Muscle layer of duodenum (tissue), 2 donors: ENCODE measurements around the gene SLC26A5.
"Not testable (repeated sequence)": the region's sequence is repeated elsewhere in the genome, so short reads cannot be mapped to it uniquely, and the experiment has no call there.

Experiments
- H3K27ac ChIP-seq: one replicate; pipeline ENCODE4 v1.7.0; 2013; ENCODE audit warnings: mild to moderate bottlenecking, low read length
- H3K27me3 ChIP-seq: one replicate; pipeline ENCODE4 v1.7.0; 2013; ENCODE audit warnings: low read depth, mild to moderate bottlenecking, control low read depth, low read length
- H3K36me3 ChIP-seq, 2 donors: one replicate each; pipeline ENCODE4 v1.7.0; 2013; ENCODE audit warnings: low read length in 2 of 2, control low read depth in 1 of 2, mild to moderate bottlenecking in 1 of 2; ENCODE audit not compliant: insufficient read depth in 2 of 2, control insufficient read depth in 1 of 2
- H3K4me1 ChIP-seq, 2 donors: one replicate each; pipeline ENCODE4 v1.7.0; 2013; ENCODE audit warnings: low read length in 2 of 2, mild to moderate bottlenecking in 2 of 2, control low read depth in 1 of 2, moderate library complexity in 1 of 2; ENCODE audit not compliant: insufficient read depth in 2 of 2, control insufficient read depth in 1 of 2
- H3K4me3 ChIP-seq, 2 donors: one replicate each; pipeline ENCODE4 v1.7.0; 2013; ENCODE audit warnings: low read length in 2 of 2, low read depth in 1 of 2, mild to moderate bottlenecking in 1 of 2
- H3K9me3 ChIP-seq, 2 donors: one replicate each; pipeline ENCODE4 v1.7.0; 2013; ENCODE audit warnings: low read length in 2 of 2, control low read depth in 1 of 2, mild to moderate bottlenecking in 1 of 2; ENCODE audit not compliant: control insufficient read depth in 1 of 2
- donor health status: healthy.

The SLC26A5 gene

DNA sequence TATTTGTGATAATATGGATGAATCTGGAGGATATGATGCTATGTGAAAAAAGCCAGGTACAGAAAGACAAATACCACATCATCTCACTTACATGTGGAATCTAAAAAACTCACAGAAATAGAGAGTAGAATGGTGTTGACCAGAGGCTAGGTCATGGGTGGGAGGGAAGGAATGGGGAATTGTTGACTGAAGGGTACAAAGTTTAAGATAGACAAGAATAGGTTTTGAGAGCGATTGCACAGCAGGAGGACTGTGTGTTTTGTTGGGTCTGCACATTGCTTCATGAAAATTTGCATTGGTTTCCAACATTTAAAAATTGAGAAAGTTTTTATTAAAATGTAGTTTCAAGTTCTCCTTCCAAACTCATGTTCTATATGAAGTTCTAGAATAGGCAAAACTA is 8.4 kb downstream of the SLC26A5 start:
- no peaks in the 10 kb centered on the region for H3K9me3 ChIP-seq
- H3K4me1 ChIP-seq = no peaks in the 10 kb centered on the region
- no peaks in the 10 kb centered on the region for H3K36me3 ChIP-seq
- H3K4me3 ChIP-seq = no peak overlapping the region
- no peaks in the 10 kb centered on the region for H3K27me3 ChIP-seq
- H3K27ac ChIP-seq = no peak overlapping the region

DNA sequence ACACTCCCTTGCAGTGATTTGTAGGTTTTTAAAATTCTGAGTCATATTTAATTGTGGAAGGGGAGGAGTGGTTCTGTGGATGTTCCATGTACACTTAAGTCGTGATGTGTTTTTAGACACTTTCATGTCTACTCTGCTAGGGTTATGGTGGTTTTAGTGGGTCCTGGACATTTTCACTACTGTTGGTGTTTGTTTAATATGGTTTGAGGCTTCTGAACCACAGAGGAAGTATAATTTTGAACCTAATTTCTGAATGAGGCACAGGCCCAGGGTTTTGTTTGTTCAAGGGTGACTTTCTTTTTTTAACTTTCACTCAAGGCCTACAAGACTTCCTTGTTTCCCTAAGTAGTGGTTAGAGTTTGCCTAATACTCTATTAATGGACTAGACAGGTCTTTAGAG is 13.3 kb downstream of the SLC26A5 start:
- H3K4me3 ChIP-seq = no peak overlapping the region
- no peaks in the 10 kb centered on the region for H3K27me3 ChIP-seq
- no peak overlapping the region for H3K27ac ChIP-seq
- H3K4me1 ChIP-seq = no peaks in the 10 kb centered on the region
- H3K9me3 ChIP-seq = no peaks in the 10 kb centered on the region
- no peaks in the 10 kb centered on the region for H3K36me3 ChIP-seq

DNA sequence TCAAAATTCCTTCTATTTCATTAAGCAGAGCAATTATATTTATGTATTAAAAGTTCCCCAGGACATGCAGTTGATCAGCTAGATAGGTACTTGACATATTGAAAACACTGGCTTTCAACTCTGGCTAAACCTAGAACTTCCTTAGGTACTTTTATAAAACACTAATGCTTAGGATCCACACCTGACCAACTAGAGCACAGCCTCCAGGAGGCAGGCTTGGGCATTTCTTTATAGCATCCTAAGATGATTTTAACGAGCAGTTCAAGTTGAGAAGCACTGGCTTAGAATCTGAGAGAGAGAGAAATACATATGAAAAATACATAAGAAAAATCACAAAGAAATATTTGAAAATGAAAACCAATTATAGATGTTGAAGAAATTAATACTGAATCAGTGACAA is 20.8 kb downstream of the SLC26A5 start:
- Histone ChIP-seq H3K4me1 (no peaks in the 10 kb centered on the region), H3K36me3 (no peaks in the 10 kb centered on the region), H3K9me3 (no peaks in the 10 kb centered on the region), H3K4me3 (no peak overlapping the region), H3K27me3 (no peaks in the 10 kb centered on the region), H3K27ac (no peak overlapping the region)

DNA sequence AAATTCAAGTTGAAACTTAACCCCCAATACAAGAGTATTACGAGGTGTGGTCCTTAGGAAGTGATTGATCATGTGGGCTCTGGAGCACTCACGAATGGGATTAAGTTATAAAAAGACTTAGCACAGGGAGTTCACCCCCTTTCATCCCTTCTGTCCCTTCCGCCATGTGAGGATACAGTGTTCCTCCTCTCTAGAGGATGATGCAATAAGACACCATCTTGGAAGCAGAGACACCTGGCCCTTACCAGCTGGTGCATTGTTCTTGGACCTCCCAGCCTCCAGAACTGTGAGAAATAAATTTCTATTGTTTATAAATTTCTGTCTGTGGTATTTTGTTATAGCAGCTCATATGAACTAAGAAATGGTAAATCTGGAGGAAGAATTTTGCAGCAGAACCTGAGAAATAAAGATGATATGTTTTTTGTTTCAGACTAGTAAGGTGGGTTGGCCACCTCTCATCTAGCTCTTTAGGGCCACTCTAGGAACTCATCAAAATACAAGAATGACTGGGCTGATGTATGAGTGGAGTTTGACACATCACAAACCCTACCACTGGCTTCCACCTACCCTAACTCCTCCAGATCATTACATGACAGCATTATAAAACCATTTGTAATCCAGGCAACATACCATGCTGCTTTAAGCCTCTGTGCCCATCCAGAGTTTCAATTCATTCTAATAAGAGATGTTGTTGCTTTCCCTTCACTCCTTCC is 22.4 kb downstream of the SLC26A5 start:
- H3K9me3 ChIP-seq = no peaks in the 10 kb centered on the region
- H3K4me3 ChIP-seq = no peak overlapping the region
- no peaks in the 10 kb centered on the region for H3K36me3 ChIP-seq
- H3K27ac ChIP-seq = no peak overlapping the region
- H3K4me1 ChIP-seq = no peaks in the 10 kb centered on the region
- no peaks in the 10 kb centered on the region for H3K27me3 ChIP-seq

DNA sequence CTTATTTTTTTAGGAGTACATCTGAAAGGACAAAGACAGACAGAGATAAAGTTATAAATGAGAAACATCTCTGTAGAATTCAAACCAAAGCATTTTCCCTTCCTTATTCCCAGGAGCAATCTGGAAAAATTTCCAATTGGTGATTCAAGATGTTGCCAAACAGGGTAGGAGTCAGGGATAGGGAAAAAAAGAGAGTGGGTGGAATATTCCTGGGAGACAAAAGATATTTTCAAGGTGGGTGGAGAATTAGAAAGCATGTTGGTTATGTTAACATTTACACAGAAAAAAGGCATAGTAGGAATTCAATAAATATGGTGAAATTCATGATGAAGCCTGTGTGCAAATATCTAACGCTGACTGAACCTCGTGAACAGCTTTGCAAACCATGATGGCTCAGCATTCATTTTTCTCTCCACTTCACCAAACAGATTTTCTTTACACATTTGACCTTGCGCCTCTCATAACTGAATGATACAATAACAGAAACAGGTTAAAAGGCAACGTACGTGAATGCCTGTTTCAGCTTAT is 25.1 kb downstream of the SLC26A5 start:
- Histone ChIP-seq H3K9me3 (no peaks in the 10 kb centered on the region), H3K27me3 (no peaks in the 10 kb centered on the region), H3K4me1 (no peaks in the 10 kb centered on the region), H3K36me3 (no peaks in the 10 kb centered on the region), H3K27ac (no peak overlapping the region), H3K4me3 (no peak overlapping the region)

DNA sequence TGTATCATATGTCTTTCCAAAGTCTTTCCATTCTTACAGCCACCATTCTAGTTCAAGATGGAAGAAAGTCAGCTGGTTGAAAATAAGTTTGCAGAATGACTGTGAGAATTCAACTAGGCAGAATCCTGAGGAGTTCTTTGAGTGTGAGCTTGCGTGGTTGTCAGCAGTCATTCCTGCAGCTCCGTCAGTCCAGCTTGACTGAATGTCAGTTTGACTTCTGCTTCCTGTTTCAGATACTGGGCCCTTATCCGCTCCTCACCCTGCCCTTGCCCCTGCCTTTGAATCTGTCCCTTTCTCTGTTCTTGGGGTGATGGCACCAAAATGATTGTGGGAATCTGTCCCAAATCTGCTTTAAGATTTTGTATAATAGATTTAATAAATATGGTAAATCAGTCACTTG is 27.8 kb downstream of the SLC26A5 start:
- no peaks in the 10 kb centered on the region for H3K36me3 ChIP-seq
- H3K27me3 ChIP-seq = no peaks in the 10 kb centered on the region
- H3K4me3 ChIP-seq = no peak overlapping the region
- no peaks in the 10 kb centered on the region for H3K4me1 ChIP-seq
- H3K9me3 ChIP-seq = no peaks in the 10 kb centered on the region
- no peak overlapping the region for H3K27ac ChIP-seq

DNA sequence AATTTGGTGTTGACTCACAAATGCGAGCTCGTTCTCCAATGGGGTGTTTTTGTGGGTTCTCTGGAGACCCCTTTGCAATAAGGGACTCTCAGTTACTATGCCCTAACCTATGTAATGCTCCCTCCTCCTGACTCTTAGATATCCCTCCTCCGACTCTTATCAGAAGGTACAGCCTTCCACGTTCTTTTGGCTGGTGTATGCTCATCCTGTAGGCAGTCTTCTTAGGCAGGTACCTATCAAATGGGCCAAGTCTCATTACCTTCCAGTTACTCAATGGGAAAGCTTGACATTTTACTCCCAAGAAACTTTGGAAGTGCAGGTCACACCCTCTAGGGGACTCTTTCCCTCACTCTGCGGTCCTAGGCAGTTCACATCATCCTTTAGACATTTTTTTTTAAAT is 32.6 kb downstream of the SLC26A5 start:
- Histone ChIP-seq H3K27me3 (no peaks in the 10 kb centered on the region), H3K36me3 (no peaks in the 10 kb centered on the region), H3K27ac (no peak overlapping the region), H3K4me1 (no peaks in the 10 kb centered on the region), H3K9me3 (no peaks in the 10 kb centered on the region), H3K4me3 (no peak overlapping the region)

DNA sequence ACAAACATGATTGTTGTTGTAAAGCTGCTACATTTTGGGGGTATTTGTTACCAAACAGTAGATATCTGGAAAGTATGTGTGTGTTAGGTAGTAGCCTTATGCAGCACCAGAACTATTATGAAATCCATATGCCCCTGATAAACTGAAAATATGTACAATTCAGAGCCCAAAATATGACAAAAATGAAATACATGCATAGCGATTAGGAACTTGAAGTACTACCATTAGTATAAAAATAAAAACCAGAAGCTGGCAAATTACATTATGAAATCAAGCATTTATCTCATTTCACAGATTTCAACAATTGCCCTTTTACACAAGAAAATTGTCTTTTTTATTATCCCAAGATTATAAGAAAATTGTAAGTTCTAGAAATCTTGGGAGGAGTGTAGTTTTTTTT is 33.9 kb downstream of the SLC26A5 start:
- H3K9me3 ChIP-seq = no peaks in the 10 kb centered on the region
- no peak overlapping the region for H3K4me3 ChIP-seq
- H3K36me3 ChIP-seq = no peaks in the 10 kb centered on the region
- H3K27me3 ChIP-seq = no peaks in the 10 kb centered on the region
- H3K4me1 ChIP-seq = no peaks in the 10 kb centered on the region
- H3K27ac ChIP-seq = no peak overlapping the region

DNA sequence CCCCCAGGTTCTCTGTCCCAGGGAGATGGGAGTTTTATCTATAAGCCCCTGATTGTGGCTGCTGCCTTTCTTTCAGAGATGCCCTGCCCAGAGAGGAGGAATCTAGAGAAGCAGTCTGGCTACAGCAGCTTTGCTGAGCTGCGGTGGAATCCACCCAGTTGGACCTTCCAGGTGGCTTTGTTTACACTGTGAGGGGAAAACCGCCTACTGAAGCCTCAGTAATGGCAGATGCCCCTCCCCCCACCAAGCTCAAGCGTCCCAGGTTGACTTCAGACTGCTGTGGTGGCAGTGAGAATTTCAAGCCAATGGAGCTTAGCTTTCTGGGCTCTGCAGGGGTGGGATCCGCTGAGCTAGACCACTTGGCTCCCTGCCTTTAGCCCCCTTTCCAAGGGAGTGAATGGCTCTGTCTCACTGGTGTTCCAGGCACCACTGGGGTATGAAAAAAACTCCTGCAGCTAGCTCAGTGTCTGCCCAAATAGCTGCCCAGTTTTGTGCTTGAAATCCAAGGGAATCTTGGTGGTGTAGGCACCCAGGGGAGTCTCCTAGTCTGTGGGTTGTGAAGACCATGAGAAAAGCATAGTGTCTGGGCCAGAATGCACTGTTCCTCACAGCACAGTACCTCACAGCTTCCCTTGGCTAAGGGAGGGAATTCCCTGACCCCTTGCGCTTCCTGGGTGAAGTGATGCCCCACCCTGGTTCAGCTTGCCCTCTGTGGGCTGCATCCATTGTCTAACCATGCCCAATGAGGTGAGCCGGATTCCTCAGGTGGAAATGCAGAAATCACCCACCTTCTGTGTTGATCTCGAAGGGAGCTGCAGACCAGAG is 40.0 kb downstream of the SLC26A5 start:
- H3K36me3 ChIP-seq, H3K4me3 ChIP-seq, H3K27ac ChIP-seq: not testable (repeated sequence)

DNA sequence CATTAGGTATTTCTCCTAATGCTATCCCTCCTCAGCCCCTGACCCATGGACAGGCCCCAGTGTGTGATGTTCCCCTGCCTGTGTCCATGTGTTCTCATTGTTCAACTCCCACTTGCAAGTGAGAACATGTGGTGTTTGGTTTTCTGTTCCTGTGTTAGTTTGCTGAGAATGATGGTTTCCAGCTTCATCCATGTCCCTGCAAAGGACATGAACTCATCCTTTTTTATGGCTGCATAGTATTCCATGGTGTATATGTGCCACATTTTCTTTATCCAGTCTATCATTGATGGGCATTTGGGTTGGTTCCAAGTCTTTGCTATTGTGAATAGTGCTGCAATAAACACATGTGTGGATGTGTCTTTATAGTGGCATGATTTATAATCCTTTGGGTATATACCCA is 46.3 kb downstream of the SLC26A5 start:
- not testable (repeated sequence) for H3K27ac ChIP-seq, H3K4me3 ChIP-seq, H3K36me3 ChIP-seq, H3K9me3 ChIP-seq, H3K27me3 ChIP-seq, H3K4me1 ChIP-seq

More for the DNA sequence above, 40.0 kb downstream of the SLC26A5 start:
- H3K27me3 ChIP-seq, H3K4me1 ChIP-seq, H3K9me3 ChIP-seq: not testable (repeated sequence)

DNA sequence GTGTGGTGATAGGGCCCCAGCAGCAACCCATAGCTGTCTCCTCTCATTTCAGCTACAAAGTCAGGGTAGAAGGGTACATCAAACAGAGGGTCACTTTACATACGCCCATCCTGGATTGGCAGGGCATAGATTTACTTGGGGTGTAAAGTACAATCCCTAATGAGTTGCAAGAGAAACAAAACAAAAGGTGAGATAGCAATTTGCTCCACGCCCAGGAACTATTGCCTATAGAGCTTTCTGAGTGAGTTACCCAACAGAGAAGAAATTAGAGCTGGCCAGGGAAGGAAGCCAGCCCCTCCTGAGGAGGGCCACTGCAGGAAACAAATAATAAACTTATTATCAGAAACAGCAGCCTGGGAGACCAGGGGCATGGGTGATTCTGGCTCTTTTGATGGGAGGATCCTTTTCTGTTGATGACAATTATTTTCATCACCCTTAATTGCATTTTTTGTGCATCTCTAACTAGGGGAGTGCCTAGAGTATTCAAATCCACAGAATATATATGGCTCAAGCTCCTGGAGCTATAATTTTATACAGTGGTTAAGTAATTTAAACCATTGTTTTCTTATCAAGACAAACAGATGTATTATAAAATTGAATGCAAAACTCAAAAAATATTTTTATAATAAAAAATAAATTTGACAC is 47.4 kb downstream of the SLC26A5 start:
- Histone ChIP-seq H3K27ac (no peak overlapping the region), H3K9me3 (peaks cover 0 to 4% of the 10 kb centered on the region in 2 donors), H3K36me3 (no peaks in the 10 kb centered on the region), H3K4me3 (no peak overlapping the region), H3K27me3 (no peaks in the 10 kb centered on the region), H3K4me1 (no peaks in the 10 kb centered on the region)
